ENCODE results near the gene KRT83.

DNA sequence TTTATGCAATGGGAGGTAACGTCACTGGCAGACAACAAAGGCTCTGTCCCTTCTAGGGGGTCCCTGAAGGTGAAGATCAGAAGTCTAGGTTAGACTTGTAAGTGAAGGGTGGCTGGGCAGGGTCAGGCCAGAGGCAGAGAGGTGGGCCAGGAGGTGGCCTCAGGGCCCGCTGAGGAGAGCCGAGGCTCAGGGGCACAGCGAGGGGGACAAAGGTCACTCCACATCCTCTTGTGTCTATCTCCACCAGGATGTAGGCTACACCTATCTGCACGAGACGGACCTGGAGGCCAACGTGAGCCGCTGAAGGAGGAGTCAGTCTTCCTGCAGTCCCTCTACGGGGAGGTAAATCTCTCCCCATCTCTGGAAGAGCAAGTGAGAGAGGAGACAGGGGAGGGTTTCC is 25.8 kb upstream of the KRT83 start:
- TF ChIP-seq, protein P1, sequence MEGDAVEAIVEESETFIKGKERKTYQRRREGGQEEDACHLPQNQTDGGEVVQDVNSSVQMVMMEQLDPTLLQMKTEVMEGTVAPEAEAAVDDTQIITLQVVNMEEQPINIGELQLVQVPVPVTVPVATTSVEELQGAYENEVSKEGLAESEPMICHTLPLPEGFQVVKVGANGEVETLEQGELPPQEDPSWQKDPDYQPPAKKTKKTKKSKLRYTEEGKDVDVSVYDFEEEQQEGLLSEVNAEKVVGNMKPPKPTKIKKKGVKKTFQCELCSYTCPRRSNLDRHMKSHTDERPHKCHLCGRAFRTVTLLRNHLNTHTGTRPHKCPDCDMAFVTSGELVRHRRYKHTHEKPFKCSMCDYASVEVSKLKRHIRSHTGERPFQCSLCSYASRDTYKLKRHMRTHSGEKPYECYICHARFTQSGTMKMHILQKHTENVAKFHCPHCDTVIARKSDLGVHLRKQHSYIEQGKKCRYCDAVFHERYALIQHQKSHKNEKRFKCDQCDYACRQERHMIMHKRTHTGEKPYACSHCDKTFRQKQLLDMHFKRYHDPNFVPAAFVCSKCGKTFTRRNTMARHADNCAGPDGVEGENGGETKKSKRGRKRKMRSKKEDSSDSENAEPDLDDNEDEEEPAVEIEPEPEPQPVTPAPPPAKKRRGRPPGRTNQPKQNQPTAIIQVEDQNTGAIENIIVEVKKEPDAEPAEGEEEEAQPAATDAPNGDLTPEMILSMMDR (IDR thresholded peaks at IDR 0.05; ENCODE audit: insufficient read depth, low read length): no peak
- TF ChIP-seq GABPA (IDR thresholded peaks at IDR 0.05; ENCODE audit: low read depth): no peak
